ENCODE data around the gene KLK15. TPM values are rescaled to one million over a fixed set of nuclear protein-coding genes. Genes with fewer than 3 reads are reported as not detected.

KLK15 gene
- total and polyA plus RNA-seq, 7 donors, result 2.1 to 10.2 (median 2.8) TPM; not detected in 4

DNA sequence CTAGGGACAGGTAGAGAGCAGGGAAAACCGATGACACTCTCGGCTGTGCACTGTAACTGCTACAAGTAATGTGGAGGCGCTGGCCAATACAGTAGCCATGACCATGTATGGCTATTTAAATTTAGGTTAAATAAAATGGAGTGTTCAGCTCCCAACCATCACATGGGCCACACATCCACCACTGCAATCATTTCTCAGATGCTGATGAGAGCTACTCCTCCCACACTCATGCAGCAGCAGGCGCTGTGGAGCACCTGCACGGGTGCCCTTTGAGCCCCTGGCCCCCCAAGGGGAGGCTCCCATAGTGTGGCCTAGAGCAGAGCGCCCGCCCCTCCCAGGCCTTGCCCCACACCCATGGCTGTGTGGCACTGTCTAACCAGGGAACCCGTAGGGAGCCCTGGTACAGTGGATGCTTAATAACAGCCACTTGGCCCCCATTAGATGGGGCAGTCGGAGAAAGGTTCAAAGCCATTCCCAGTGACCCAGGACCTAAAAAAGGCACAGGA is 37.2 kb downstream of the KLK15 start:
- 84 to 88% methylated on average over 9 of the region's 9 CpGs for WGBS, 2 donors
- peaks cover 0 to 38% (median 9%) of the 10 kb centered on the region in 4 donors for H3K36me3 ChIP-seq
- H3K4me1 ChIP-seq, result no peaks in the 10 kb centered on the region
- no peaks in the 10 kb centered on the region for H3K9me3 ChIP-seq
- TF ChIP-seq, protein P1, sequence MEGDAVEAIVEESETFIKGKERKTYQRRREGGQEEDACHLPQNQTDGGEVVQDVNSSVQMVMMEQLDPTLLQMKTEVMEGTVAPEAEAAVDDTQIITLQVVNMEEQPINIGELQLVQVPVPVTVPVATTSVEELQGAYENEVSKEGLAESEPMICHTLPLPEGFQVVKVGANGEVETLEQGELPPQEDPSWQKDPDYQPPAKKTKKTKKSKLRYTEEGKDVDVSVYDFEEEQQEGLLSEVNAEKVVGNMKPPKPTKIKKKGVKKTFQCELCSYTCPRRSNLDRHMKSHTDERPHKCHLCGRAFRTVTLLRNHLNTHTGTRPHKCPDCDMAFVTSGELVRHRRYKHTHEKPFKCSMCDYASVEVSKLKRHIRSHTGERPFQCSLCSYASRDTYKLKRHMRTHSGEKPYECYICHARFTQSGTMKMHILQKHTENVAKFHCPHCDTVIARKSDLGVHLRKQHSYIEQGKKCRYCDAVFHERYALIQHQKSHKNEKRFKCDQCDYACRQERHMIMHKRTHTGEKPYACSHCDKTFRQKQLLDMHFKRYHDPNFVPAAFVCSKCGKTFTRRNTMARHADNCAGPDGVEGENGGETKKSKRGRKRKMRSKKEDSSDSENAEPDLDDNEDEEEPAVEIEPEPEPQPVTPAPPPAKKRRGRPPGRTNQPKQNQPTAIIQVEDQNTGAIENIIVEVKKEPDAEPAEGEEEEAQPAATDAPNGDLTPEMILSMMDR (IDR thresholded peaks at IDR 0.05), result no peak
- no peak for TF ChIP-seq POLR2A (IDR thresholded peaks at IDR 0.05)
- TF ChIP-seq EP300 (IDR thresholded peaks at IDR 0.05), result no peak
- TF ChIP-seq POLR2AphosphoS5 (IDR thresholded peaks at IDR 0.05), result no peak
- H3K27ac ChIP-seq, result no peak overlapping the region
- intact Hi-C loops (cut with DNase I), result no loop called here
- peaks cover 0 to 4% (median 0%) of the 10 kb centered on the region in 3 donors for H3K27me3 ChIP-seq
- H3K4me3 ChIP-seq, result no peak overlapping the region
- DNase-seq, result no peak

DNA sequence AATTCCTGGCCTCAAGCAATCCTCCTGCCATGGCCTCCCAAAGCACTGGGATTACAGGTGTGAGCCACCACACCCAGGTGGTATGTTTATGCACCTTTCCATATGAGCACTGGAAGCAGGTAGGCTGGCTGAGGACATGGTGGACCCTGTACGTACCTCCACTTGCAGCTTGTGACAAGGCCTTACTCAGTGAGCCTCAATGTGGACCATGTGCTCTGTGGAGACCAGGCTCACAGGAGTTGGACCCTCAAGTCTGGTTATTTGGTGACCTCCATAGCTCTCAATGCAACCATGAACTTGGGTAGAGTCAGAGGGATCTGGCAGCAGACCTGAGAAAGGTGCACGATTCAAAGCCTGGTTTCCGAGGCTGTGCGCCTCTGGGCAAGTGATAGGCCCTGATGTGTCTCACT is 37.7 kb downstream of the KLK15 start:
- Histone ChIP-seq H3K9me3 (no peaks in the 10 kb centered on the region), H3K4me1 (no peaks in the 10 kb centered on the region), H3K4me3 (no peak overlapping the region), H3K27me3 (peaks cover 0 to 4% (median 0%) of the 10 kb centered on the region in 3 donors), H3K36me3 (peaks cover 0 to 35% (median 9%) of the 10 kb centered on the region in 4 donors), H3K27ac (no peak overlapping the region)
- WGBS, 2 donors, result 78 to 84% methylated on average over 4 of the region's 4 CpGs
- TF ChIP-seq POLR2AphosphoS5 (IDR thresholded peaks at IDR 0.05), result no peak
- TF ChIP-seq, protein P1 (IDR thresholded peaks at IDR 0.05), result no peak
- TF ChIP-seq POLR2A (IDR thresholded peaks at IDR 0.05), result no peak
- no peak for TF ChIP-seq EP300 (IDR thresholded peaks at IDR 0.05)
- intact Hi-C loops (cut with DNase I), result no loop called here
- DNase-seq, result no peak

DNA sequence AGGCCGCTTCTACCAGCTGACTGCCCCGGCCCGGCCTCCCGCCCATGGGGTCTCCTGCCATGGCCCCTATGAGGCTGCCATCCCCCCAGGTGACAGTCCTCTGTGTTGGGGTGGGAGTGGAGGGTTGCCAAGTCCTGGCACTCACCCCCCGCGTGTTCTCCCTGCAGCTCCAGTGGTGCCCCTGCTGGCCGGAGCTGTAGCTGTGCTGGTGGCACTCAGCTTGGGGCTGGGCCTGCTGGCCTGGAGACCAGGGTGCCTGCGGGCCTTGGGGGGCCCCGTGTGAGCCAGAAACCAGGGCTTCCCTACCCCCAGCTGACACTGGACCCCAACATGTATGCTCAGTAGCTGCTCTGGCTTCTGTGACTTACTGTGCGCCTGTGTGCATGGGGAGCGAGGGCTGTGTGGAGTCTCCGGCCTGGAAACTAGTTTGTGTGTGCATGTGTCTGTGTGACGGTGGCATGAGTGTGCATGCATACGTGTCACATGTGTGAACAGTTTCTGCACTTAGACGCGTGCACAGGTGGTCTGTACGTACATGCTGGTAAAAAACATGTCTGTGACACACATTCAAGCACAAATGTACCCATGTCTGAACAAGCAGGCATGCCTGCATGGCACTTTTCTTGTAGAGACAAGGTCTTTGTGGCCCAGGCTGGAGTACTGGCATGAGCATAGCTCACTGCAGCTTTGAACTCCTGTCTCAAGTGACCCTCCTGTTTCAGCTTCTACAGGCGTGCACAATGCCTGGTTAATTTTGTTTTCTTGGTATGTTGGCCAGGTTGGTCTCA is 38.3 kb downstream of the KLK15 start:
- Histone ChIP-seq H3K36me3 (peaks cover 0 to 35% (median 9%) of the 10 kb centered on the region in 4 donors), H3K27ac (no peak overlapping the region), H3K4me3 (no peak overlapping the region), H3K4me1 (no peaks in the 10 kb centered on the region), H3K9me3 (no peaks in the 10 kb centered on the region), H3K27me3 (peaks cover 0 to 4% (median 0%) of the 10 kb centered on the region in 3 donors)
- no peak for TF ChIP-seq EP300 (IDR thresholded peaks at IDR 0.05)
- no peak for TF ChIP-seq POLR2A (IDR thresholded peaks at IDR 0.05)
- TF ChIP-seq POLR2AphosphoS5 (IDR thresholded peaks at IDR 0.05), result no peak
- TF ChIP-seq, protein P1 (IDR thresholded peaks at IDR 0.05), result no peak
- intact Hi-C loops (cut with DNase I), result no loop called here
- WGBS, 2 donors, result 39 to 53% methylated on average over 18 of the region's 18 CpGs
- no peak for DNase-seq

DNA sequence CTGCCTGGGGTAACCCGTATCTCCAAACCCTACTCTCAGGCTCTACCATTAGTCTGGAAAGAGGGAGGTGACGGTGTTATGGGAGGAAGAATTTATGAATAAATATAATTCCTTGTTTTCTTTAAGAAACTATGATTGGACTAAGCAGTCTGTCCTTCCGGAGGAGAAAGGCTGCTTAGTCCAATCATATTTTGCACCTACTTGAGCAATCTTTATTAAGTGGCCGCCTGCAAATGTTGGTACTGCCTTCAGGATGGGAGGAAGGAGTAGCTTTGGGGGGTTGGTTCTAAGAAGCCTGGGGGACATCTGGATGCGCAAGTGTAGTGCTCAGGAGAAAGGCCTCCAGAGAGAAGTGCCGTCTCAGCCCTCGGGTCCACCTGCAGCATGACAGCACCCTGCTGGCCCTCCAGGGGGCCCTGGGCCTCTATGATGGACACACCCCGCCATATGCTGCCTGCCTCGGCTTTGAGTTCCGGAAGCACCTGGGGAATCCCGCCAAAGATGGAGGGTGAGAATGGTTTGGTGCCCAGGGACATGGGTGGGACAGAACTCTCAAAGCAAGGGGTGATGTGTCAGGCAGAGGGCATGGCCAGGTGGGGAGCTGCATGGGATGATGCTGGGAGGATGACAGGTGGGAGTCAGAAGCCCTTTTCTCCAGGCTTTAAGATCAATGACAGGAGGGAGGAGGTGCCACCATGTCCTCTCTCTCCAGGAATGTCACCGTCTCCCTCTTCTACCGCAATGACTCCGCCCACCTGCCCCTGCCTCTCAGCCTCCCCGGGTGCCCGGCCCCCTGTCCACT is 39.1 kb downstream of the KLK15 start:
- WGBS, 2 donors, result 10 to 28% methylated on average over 16 of the region's 16 CpGs
- H3K4me3 ChIP-seq, result no peak overlapping the region
- intact Hi-C loops (cut with DNase I), result no loop called here

DNA sequence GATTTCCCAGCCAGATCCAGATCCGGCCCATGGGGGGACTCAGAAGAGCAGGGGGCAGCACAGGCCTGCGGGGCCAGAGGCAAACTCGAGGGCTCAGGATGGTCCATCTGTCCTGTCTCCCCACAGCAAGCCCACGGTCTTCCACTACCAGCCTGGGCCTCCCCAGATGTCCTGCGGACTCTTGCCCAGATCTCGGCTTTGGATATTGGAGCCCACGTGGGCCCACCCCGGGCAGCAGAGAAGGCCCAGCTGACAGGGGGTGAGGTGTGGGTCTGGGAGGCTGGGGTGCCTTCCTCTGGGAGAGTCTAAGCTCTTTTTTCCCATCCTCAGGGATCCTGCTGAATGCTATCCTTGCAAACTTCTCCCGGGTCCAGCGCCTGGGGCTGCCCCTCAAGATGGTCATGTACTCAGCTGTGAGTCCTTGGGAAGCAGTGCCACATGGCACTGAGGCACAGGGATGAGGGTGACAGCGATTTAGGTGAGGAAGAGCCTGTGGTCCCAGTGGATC is 39.8 kb downstream of the KLK15 start:
- Histone ChIP-seq H3K27me3 (peaks cover 0 to 4% (median 0%) of the 10 kb centered on the region in 3 donors), H3K4me1 (no peaks in the 10 kb centered on the region), H3K4me3 (no peak overlapping the region), H3K9me3 (no peaks in the 10 kb centered on the region), H3K36me3 (peaks cover 0 to 28% (median 6%) of the 10 kb centered on the region in 4 donors), H3K27ac (no peak overlapping the region)
- intact Hi-C loops (cut with DNase I), result no loop called here
- DNase-seq, result no peak
- TF ChIP-seq, protein P1 (IDR thresholded peaks at IDR 0.05), result no peak
- TF ChIP-seq EP300 (IDR thresholded peaks at IDR 0.05) (no peak), POLR2AphosphoS5 (IDR thresholded peaks at IDR 0.05) (no peak), POLR2A (IDR thresholded peaks at IDR 0.05) (no peak)
- WGBS, 2 donors, result 56 to 71% methylated on average over 11 of the region's 11 CpGs

More for the DNA sequence above, 39.1 kb downstream of the KLK15 start:
- Histone ChIP-seq H3K27ac (no peak overlapping the region), H3K36me3 (peaks cover 0 to 34% (median 9%) of the 10 kb centered on the region in 4 donors), H3K9me3 (no peaks in the 10 kb centered on the region), H3K27me3 (peaks cover 0 to 4% (median 0%) of the 10 kb centered on the region in 3 donors), H3K4me1 (no peaks in the 10 kb centered on the region)
- DNase-seq, result no peak
- no peak for TF ChIP-seq POLR2A (IDR thresholded peaks at IDR 0.05)

Data from sigmoid colon (tissue), 7 donors.